NCI-H2029 (cell line): ENCODE data around the gene TGFBRAP1.
A peak's percentile ranks its signal among the peaks of the same experiment; 100 is the strongest.
"Not testable (repeated sequence)": the region's sequence is repeated elsewhere in the genome, so short reads cannot be mapped to it uniquely, and the experiment has no call there.

ENCODE experiments used
- DNase-seq: peaks from one replicate; lab custom pipeline; 2025; lab: John Stamatoyannopoulos, UW

TGFBRAP1 gene

DNA sequence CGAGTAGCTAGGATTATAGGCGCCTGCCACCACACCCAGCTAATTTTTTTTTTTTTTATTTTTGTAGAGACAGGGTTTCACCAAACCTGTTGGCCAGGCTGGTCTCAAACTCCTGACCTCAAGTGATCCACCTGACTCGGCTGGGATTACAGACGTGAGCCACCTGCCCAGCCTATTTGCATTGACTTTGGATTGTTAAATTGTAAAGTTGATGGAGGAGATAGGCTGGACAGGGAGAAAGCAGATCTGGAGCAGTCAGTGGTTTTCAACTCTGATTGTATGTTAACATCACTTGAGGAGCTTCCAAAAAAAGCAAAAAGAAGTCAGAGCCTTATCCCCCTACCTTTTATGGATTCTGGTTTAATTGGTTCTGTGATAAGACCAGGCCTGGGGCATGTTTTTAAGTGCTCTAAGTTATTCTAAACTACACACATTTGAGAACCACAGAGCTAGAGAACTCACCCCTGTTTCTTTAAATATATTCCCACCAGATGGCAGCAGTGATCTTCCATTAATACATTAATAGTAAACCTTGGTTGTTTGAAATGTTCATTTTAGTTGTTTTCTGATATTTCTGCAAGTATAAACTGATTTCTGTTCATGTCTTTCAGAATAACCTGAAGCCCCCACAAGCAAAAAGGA is 15.3 kb upstream of the TGFBRAP1 start:
- no peak for DNase-seq

DNA sequence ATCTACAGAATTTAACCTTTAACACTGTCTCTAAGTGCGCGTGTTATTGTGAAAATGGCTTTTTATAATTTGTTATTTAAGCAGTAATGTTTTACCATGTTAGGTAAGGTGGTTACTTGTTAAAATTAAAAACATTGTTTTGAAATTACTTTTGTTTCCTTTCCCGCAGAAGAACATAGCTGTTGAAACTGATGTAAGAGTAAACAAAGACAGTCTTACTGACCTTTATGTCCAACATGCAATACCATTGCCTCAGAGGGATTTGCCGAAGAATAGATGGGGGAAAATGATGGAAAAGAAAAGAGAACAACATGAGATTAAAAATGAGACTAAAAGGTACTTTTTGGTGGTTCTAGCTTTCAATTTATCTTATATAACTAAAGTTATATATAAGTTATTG is 9.9 kb upstream of the TGFBRAP1 start:
- no peak for DNase-seq

DNA sequence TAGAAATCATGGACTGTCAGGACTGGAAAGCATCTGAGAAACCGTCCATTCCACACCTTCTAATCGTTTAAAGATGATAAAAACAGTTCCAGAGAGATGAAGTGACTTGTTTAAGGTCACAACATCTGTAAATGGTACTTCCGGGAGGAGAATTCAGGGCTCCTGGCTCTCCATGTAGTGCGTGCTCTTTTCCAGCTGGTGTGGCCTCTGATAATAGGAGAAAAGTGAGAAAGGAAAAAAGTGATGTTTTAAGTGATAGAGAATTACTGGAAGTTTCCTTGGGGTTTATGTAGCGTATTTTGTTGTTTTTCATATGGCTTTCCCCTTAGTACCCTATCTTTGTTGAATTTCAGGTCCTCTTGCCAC is 8.5 kb upstream of the TGFBRAP1 start:
- DNase-seq = no peak

DNA sequence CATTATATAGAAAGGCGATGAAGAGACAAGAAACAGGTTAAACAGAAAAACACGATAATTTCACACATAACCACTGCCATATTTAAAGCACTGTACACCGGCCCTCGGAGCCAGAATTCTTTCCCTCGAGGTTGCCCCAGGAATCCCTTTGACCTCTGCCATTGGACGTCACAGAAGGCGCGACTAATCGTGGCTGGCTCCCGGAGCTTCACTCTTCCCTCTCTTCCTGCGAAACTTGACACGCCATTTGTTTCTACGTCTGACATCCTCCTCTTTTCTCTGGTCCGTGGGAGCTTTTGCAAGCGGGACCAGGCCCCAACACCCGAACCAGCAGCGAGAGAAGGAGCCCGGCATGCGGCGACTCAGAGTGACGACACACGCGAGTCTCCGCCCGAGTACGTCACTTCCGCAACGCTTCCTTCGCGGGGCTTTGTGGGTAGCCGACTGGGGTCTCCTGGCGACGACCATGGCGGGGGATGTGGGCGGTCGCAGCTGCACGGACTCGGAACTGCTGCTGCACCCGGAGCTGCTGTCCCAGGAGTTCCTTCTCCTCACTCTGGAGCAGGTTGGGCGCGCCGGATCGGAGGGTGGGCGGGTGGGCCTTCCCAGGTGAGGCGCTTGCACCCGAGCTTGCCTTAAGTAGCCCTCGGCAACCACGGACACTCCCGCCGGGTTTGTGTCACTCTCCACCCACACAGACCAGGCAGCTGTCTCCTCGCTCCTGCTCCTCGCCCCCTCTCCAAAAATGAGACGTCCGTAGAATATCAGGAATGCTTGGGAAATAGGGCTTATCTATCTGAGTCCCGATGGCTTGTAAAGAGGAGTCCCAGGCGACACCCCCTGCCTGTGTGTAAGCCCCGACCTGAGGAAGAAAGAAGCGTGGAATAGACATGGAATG is 7.8 kb upstream of the TGFBRAP1 start, which contains the start of gene C2orf49:
Gene C2orf49 (plus strand): TSS at position 419 of the 898 bp plus-strand sequence. CDS start 48 bp downstream, at position 467.
- DNase-seq = peak; percentile 84

DNA sequence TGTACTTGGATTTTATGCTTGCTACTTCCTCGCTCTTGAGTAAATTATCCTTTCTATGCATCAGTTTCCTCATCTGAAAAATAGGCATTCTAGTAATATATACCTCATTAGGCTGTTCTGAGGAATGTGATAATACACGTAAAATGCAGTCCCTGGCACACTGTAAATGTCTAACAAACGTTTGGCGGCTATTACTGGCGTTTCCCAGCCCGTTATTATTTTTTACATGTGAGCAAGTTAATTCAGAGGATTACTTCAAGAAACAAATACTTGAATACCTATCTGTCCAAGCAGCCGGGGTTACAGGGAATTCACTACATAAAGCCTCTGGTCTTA is 7.2 kb upstream of the TGFBRAP1 start:
- no peak for DNase-seq

DNA sequence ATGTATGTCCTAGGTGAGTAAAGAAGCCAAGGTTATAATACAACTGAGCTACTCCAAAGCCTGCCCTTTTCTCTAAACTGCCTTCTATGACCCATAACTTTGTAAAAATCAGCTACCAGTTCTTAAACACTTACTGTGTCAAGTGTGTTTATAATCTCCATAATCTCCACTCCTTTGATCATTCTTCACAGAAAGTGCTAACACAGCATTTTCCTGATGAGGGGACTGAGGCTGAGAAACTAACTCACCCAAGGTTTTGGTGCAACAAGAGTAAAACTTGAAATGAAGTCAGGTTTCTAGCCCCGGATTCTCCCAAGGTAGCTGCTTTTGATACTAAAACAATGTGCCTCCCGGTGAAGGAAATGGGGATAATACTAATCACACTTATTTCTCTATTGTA is 5.9 kb upstream of the TGFBRAP1 start:
- DNase-seq = no peak

DNA sequence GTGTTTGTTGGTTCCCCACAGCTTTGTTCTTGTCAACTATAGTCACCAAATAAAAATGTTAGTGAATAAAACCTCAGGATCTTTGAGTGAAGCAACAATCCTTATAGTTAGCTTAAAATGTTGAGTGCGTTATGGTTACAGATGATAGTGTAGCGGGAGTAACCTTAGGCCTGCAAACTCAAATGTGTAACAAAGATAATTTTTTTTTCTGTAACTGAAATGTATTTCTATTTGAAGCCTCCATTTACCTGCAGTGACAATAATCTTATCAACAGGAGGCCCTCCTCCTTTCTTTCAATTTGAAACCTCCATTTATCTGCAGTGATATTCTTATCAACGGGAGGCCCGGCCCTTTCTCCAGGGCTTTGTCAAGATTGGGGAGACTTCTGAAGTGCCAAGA is 4.7 kb upstream of the TGFBRAP1 start:
- no peak for DNase-seq

DNA sequence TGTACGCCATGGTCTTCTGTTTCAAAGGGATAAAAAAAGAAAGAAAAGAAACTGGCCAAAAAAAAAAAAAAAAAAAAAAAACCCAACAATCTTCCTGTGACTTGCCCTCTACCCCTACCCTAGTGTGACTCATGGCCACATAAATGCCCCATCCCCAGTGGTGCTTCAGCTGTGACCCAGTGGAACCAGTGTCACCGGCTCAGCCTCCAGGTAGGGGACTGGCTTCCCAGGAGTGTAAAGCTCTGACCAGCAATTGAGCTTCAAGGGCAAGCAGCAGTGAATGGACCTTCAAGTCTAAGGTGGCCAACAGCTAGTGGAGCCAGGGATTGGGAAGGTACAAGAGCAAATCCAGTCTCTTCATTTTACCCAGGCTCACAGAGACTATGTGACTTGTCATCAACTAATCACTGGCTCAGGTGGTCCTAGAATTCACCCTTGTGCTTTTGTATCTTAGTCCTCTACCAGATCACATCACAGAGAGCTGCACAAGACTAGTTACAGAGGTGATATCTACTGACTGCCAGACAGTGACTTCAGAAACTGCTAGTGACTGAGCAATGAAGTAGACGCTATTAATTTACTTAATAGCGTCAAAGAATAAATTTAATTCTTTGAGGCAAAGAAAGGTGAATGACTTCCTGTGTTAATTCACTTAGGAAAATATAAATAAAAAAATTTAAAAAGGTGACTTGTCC is 1.3 kb upstream of the TGFBRAP1 start:
- DNase-seq = no peak

DNA sequence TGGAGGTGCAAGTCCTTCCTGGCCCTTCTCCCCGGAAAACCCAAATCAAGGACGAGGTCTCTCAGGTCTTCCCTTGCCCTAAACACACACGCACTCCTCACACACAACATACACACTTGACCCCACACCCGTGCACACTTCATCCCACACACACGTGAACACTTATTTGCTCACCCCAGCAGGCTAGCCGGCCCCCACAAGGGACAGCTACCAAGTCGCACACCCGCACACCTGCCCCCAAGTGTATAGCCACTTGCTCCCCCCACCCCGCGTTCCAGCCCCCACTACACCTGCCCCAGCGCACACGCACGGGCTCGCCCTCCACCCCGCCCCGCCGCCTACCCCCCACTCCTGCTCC is 359 bp downstream of the TGFBRAP1 start:
- no peak for DNase-seq

DNA sequence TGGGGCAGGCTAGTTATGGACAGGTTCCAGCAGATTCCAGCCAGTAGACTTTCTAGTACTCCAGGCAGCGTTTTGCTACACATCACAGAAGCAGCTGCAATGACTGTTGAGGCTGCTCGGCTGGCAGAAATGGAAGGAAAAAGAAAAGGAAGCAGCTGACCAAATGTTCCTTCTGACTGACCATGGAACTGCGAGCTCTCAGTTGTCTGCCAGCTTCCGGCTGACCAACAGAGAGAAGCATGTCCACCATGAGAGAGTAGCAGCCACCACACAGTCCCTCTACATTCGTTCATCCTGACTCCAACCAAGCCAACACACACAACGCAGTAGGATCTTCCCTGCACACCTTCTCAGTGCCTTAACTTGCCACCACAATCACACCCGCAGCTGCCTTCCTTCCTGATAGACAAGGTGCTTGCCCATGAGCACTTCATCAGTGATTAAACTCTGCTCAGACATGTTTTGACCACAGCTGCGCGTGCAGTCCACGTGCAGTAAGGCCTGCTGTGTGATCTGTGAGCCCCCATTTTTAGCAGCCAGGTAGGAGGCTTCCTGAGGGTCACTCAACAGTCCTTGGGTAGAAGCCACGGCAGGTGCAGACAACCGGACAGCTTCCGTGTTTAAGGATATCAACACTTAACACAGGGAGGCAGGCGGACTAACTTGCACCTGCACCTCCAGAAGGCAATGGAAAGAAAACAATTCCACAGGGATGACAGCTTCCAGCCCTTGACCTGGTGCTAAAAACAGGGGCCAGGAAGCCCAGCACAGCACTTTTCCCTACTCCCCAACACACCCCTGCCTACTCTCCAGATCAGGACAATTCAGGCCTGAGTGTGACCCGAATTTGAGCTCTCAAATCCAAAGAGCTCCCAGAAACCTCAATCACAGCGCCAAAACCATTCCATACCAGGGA is 996 bp downstream of the TGFBRAP1 start:
- DNase-seq = peak; percentile 76

DNA sequence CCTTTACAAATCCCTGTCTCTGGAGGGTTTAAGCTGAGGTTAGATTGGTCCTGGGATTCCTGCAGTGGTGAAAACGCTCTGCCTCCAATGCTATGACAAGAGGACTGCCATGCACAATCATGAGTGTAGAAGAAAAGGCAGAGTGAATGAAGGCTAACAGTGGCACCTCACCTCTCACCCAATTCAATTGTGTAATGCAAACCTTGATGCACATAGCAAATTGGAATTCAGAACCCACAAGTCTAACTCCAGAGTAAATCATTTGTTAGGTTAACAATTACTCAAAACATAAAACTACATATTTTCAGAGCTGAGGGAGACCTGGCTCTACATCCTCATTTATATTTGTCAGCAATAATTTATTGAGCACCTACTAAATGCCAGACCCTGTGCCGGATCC is 1.8 kb downstream of the TGFBRAP1 start:
- DNase-seq = no peak

DNA sequence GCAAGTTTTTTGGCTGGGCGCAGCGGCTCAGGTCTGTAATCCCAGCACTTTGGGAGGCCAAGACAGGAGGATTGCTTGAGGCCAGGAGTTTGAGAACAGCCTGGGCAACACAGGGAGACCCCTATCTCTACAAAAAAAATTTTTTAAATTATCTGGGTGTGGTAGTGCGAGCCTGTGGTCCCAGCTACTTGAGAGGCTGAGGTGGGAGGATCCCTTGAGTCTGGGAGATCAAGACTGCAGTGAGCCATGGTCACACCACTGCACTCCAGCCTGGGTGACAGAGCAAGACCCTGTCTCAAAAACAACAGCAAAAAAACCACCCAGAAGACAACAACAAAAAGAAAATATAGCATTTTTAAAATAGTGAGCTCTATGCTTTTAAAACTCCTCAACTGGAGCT is 2.3 kb downstream of the TGFBRAP1 start:
- not testable (repeated sequence) for DNase-seq

DNA sequence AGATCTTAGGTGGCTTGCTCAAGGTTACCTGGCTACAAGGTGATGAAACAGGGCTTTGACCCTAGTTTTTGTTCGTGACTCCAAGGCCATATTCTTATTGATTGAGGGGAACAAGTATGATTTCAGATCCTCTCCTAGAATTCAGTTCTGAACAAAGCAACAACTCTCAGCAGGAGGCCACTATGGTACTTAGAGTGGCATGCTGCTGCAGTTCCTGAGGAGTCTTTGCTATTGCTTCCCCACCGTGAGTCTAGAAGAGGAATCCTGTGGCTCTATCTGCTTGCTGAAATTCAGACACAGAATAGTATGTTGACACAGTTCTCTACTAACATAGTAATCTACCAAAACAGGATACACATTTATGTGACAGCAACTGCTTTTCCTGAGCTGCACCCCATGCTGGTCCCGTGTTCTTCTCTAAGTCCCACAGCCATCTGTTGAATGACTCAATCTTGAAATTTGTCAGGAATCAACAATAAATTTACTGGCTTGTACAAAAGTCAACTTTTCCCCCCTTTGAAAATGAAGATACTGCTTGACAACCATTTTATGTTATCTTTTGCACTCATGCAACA is 4.1 kb downstream of the TGFBRAP1 start:
- no peak for DNase-seq

DNA sequence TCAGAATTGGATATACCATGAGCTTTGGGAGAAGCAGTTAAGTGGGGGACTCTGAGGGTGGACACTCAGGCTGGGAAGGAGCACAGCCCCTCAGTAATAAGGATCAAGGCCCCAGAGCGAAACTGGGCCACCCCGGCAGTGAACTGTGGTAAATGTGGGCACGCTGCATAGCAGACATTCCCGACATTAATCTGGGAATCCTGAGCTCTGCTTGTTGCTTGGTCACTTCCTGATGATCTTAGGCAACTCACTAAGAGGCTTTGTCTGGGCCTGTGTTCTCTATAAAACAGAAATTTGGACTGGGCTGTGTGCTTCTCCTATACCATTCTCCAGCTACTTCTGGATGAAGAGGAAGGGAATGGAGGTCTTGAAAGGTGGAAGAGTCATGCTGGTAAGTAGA is 4.8 kb downstream of the TGFBRAP1 start:
- DNase-seq = no peak

DNA sequence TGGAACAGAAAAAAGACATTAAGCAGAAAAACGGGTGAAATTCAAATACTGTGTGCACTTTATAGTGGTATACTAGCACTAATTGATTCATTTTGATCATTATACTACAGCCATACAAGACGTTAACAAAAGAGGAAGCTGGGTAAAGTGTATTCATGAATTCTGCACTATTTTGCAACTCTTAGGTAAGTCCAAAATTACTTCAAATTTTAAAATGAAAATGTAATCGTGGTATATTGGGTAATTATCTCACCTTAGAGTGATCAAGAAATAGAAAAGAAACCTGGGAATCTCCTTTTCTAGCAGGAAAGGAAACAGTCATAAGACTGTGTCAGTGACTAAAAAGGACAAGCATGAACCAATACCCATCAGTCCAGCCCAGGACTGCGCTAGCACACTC is 5.4 kb downstream of the TGFBRAP1 start:
- DNase-seq = no peak

DNA sequence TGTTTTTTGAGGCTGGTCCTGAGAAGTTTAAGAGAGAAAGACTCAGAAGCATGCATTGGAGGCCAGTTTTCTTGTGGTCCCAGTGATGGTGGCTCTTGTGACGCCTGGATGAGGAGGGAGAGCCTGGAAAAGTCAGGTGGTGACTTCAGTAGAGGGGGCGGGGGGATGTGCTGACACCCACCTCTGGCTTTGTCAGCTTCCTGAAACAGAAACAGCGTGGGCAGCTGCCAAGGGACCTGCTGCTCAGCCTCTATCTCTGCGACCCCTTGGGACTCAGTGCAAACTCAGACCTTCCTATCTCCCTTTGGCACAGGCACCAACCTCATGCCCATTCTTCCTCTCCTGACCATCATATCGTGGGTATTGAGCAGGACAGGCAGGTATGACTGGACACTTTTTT is 6.4 kb downstream of the TGFBRAP1 start:
- no peak for DNase-seq

DNA sequence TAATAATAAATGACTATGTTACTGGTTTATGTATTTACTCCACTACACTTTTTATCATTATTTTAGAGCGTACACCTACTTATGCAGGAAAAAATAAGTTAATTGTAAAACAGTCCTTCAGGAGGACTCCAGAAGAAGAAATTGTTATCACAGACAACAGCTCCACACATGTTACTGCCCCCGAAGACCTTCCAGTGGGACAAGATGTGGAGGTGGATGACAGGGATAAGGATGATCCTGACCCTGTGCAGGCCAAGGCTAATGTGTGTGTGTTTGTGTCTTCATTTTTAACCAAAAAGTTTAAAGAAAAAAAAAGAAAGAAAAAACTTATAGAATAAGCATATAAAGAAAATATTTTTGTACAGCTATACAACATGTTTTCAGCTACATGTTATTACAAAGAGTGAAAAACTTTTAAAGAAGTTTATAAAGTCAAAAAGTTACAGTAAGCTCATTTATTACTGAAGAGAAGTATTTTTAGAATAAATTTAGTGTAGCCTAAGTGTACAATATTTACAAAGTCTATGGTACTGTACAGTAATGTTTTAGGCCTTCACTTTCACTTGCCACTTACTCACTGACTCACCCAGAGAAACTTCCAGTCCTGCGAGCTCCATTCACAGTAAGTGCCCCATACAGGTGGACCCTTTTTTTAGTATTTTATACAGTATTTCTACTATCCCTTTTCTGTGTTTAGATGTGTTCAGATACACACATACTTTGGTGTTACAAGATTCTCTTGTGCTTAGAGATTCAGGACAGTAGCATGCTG is 7.5 kb downstream of the TGFBRAP1 start:
- DNase-seq = no peak

DNA sequence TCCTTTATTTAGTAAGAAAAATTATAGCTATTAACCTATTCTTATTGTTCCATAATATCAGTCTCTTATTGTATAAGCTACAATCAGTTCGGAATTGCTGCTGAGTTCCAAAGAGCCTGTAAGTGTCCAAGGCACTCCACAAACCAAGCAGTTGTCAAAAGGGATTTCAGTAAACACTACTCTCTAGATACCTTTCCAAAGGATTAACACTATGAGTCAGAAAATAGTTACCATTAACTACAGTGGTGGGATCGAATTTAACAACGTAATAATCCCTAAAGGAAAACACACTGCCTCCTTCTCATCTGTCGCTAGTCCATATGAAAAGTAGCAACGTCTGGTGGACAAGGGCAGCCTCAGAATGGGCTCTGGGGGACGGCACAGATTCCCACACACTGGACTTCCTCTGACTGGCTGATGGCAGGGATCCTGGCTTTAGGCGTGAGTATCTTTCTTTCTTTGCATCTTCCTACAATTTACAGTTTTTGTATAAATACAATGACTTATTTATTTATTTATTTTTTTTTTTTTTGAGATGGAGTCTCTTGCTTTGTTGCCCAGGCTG is 8.8 kb downstream of the TGFBRAP1 start:
- no peak for DNase-seq

DNA sequence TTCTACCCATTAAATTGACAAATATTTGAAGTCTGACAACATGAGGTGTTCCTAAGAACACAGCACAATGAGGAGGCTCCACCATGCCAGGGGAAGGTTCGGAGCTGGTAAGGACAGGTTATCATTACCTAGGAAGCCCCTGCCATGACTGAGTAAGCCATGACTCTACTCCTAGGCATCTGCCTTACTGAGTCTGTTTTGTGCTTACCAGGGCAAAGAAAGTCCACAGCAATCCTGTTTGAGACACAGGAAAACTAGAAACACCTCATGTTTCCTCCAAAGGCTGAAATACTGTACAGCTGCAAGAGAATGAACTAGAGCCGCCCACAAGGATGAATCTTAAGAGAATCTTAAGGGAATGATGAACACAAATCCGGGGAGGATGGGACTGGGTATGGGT is 11.6 kb downstream of the TGFBRAP1 start:
- DNase-seq = no peak

DNA sequence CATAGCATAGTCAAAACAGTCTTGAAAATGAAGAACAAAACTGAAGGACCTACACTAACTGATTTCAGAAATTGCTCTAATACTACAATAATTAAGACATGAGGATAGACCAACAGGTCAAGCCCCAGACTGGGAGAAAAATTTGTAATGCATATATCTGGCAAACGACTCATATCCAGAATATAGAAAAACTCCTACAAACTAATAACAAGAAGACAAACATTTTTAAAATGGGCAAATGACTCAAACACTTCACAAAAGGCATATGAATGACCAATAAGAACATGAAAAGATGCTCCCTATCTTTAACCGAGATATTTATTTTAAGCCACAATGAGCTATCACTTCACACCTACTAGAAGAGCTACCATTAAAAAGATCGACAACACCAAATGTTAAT is 14.2 kb downstream of the TGFBRAP1 start:
- DNase-seq = no peak

DNA sequence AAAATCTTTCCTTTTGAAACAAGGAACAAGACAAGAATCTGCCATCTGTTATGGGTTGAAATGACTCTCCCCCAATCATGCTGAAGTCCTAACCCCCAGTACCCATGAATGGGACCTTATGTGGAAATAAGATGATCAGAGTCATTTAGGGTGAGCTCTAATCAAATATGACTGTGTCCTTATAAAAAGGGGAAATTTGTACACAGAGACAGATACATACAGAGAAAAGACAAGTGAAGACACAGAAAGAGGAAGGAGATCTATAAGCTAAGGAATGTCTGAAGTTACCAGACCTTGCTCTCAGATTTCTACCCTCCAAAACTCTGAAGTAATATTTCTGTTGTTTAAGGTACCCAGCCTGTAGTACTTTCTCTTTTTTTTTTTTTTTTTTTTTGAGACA is 15.7 kb downstream of the TGFBRAP1 start:
- DNase-seq = no peak
